GM21528 (cell line): Measurements from ENCODE around the gene C4BPA.

Experiments
- ATAC-seq: cut with Tn5 transposase; IDR thresholded peaks from one replicate; pipeline ENCODE4 v1.9.1; 2021; ENCODE audit warnings: mild to moderate bottlenecking, moderate library complexity; ENCODE audit not compliant: unreplicated experiment, low FRiP score

The C4BPA gene

DNA sequence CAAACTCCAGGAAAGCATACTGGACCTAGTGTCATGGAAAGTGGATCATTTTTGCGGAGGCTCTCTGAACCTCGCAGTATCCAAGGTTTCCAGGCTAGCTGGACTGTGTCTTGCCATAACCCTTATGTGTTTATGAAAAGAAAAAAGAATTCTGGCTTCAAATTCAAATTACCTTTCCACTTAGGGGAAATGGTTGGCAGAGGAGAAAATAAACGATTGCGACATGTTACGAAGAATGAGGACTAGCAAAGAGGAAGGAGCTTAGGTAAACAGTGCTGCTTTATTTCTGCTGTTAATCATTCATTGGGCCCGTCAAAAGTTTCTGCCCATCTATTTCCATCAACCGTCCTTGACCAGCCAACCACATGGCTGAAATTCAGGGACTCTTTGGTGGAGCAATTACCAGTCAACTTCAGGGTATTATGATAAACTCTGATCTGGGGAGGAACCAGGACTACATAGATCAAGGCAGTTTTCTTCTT is at the start of gene C4BPA:
C4BPA (plus strand) TSS at position 342 of the 482 bp plus-strand sequence. CDS start 8,793 bp downstream, outside the sequence.
- ATAC-seq, result no peak

DNA sequence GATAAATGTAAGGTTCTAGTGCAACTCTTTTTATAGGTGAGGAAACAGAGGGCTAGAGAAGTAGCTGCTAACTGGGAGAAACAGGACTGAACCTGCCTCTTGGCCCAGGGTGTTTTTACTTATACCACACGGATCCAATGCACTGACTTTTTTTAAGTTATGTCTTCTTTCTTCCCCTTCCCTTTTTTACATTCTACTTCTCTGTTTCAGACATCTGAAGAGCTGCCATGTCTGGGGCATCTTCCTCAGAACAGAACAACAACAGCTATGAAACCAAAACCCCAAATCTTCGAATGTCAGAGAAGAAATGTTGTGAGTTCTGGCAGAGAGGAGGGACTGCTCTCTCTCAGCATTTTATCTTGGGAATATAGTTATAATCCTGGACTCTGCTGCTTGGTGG is 49.5 kb upstream of the C4BPA start:
- ATAC-seq, result no peak

DNA sequence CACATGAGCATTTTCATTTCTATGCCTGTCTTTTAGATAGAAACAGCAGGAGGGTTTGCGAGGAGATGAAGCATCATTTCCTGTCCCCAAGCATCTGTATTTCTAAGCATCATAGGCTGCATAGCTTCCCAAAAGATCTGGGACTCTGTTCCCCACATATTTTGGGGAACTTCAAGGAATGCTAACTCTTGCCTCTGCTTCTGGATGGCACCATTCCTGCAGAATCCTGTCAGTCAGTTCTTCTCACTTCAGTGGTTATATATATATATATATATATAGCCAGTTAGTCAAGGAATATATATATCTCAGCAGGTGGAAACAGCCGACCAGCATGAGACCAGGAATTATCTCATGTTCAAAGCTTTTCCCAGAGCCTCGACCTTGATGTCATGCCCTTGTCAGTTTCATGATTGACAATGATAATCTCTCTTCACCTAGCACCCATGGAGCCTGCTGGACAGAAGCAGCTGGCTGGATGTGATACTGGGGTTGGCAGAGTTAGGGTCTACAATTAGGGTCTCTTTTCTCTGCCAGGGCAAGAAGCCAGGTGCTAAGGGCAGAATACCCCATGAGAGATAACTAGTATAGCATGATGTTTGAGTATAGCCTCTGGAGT is 48.5 kb upstream of the C4BPA start:
- no peak for ATAC-seq

DNA sequence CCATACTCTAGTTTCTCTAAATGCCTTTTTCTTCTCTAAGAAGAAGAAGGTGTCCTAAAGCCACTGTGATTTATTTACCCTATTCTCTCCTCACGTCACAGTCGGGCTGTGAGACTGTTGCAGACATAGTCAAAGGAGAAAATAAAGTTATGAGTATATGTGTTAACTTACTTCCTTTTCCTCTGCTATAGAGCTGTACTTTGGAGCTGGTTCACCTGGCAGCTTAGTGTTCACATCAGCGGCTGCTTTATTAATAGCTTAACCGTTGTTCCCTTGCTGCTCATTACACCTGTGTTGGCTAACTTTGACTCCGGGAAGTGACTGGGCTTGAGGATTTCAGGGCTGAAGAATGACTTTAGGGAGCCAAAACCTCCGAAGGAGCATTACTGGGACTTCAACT is 47.4 kb upstream of the C4BPA start:
- ATAC-seq, result no peak

GRCh38 chr1:207058252-207058651 is 45.8 kb upstream of the C4BPA start:
- no peak for ATAC-seq

DNA sequence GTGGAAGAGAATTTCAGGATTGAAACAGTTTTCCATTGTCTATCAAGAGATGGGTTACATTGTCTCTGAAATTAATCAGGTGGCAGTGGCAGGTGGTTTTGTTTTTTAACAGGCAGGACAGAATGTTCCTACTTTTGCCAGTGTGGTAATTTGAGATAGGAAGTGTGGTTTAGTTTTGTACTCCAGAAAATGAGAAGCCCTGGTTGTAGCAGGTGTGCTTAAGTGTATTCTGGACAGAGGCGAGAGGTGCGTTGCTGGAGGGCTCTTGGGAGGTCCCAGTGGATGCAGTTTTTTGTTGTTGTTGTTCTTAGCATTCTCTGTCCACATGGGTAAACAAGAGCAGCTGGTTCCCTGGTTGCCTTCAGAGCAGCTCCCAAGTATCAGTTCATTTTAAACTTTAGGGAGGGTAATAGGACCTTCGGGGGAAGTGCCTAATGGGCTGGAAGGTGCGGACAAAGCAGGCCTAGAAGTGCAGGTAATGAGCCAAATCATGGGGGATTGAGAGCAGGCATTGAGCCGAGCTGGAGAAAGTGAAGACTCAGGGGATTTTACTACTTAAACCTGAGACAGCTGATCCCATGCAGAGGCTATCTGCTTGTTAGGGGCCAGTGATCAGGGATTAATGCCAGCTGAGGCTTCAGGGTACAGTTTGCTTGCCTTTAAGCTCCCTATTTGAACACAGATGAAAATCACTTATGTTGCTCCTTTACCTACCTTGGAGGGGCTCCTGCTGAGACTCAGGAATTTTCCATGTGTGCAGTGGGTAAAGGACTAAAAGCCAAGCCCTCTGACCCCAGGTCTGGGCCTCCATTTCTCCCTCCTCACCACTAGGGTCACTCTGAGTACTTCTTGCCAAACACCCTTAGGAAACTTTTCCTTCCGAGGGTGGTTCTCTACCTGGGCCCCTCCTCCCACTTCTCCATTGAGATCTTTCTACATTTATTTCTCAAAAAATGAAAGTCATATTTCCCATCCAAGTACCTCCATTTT is 44.9 kb upstream of the C4BPA start:
- ATAC-seq, result no peak

GRCh38 chr1:207059881-207060280 is 44.2 kb upstream of the C4BPA start:
- no peak for ATAC-seq

- no peak for ATAC-seq
These were observed 43.4 kb upstream of the C4BPA start for GRCh38 chr1:207060596-207060995.

GRCh38 chr1:207062058-207062457 is 42.0 kb upstream of the C4BPA start:
- ATAC-seq, result no peak

DNA sequence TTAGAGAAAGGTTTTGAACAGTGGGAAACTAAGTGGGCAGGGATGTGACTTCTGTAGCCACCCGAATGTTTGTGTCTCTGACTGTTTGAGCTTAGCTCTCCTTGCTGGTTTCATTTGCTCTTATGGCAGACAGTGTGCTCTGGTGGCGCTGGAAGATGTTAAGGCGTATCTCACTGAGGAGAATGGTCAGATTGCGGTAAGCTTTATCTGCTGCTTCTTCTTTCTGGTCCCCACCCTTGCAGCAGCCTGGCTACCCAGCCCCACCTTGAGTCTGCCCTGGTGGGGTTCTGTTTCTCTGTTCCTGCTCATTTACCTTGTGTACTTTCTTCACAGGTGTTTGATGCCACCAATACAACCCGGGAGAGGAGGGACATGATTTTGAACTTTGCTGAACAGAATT is 41.0 kb upstream of the C4BPA start:
- no peak for ATAC-seq

- ATAC-seq, result no peak
These were observed 39.5 kb upstream of the C4BPA start for GRCh38 chr1:207064561-207064960.

- no peak for ATAC-seq
These were observed 36.8 kb upstream of the C4BPA start for GRCh38 chr1:207067185-207067584.

DNA sequence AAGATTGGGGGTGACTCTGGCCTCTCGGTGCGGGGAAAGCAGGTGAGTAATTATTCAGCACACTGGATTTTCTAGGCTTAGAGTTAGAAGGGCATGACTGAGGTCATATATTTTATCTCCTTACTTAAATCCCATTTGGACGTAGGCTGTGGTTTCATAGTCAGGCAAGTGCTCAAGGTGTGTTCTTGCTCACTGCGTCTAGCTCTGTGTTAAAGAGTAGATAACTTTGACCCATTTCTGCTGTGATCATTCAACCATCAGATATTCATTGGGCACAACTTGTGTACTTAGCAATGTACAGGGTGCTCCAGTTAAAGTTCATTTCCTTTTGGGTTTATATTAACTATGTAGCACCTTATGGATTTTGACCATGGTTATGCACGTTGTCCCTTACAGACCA is 36.4 kb upstream of the C4BPA start:
- ATAC-seq, result no peak

- no peak for ATAC-seq
These were observed 35.0 kb upstream of the C4BPA start for GRCh38 chr1:207069061-207069460.

DNA sequence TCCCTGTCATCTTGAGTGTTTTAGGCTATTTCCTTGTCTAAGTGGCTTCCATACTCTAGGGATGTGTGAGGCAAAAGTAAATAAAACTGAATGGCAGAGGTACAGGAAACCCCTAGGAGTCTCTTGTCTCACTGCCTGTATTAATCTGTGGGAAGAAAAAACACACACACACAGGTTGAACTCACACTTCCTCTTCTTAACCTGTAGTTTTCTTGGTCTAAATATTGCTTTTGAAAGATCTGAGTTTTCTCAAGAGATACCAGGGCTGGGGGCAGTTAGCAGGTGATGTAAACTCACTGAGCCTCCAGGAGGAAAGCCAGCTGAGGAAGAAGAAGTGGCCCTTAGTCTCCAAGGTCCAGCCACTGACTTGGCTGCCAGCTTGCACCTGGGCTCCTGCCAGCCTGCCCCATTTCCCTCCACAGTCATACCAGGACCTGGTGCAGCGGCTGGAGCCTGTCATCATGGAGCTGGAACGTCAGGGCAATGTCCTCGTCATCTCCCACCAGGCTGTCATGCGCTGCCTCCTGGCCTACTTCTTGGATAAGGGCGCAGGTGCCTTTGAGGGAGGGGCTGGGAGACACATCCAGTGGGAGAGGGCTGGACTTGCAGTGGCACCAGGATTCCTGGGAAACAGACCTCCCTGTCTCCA is 34.1 kb upstream of the C4BPA start:
- no peak for ATAC-seq

- no peak for ATAC-seq
These were observed 33.2 kb upstream of the C4BPA start for GRCh38 chr1:207070811-207071210.

- ATAC-seq, result no peak
These were observed 32.6 kb upstream of the C4BPA start for GRCh38 chr1:207071426-207071825.

- no peak for ATAC-seq
These were observed 31.8 kb upstream of the C4BPA start for GRCh38 chr1:207072233-207072632.

DNA sequence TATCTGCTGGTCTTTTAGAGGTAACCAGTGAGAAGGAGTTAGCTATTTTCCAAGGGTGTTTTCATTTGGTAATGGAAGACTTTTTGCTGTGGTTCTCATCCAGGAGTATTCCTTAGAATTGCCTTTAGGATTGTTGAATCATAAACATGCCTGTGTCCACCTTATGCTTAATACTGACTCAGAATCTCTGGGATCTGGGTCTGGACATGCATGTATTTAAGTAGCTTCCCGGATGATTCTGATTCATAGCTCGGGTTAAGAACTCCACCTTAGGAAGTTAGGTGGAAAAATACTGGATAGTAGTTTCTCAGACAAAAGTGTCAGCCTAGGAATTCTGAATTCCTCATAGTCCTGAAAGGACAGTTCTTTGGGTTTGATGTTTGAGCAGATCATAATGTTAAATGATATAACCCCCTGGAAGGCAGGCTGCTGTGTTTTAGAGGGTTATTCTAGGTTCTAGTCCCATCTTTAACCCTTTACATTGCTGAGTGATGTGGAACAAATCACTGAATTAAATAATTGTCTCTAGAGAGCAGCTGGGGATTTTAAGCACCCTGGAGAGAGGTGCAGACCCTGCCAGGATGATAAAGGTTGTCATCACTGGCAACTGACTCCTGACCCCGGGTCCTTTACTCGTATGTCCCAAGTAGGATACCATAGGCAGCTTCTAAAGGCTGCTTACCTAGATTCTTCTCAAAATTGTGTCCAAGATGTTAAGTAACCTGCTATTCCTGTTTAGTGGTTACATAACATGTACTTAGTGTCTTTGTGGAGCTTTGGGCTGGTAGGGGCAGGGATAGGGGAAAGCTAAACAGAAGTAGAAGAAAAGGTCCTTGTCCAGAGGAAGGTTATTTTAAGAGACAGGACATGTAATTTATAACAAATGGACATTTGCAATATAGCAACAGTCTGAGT is 29.9 kb upstream of the C4BPA start:
- no peak for ATAC-seq
